ENCODE measurements around the gene PAQR6. TPM values are rescaled to one million over a fixed set of nuclear protein-coding genes. Genes with fewer than 3 reads are reported as not detected.

The PAQR6 gene
- total and polyA plus RNA-seq, 2 experiments from 2014 or later, result 4.5 to 12.0 TPM

GRCh38 chr1:156229809-156230472 lies 17.9 kb downstream of the PAQR6 start:
- H3K27me3 ChIP-seq, result no peaks in the 10 kb centered on the region
- TF ChIP-seq EZH2 (IDR thresholded peaks at IDR 0.05; ENCODE audit: borderline replicate concordance), result no peak
- TF ChIP-seq, protein P1, sequence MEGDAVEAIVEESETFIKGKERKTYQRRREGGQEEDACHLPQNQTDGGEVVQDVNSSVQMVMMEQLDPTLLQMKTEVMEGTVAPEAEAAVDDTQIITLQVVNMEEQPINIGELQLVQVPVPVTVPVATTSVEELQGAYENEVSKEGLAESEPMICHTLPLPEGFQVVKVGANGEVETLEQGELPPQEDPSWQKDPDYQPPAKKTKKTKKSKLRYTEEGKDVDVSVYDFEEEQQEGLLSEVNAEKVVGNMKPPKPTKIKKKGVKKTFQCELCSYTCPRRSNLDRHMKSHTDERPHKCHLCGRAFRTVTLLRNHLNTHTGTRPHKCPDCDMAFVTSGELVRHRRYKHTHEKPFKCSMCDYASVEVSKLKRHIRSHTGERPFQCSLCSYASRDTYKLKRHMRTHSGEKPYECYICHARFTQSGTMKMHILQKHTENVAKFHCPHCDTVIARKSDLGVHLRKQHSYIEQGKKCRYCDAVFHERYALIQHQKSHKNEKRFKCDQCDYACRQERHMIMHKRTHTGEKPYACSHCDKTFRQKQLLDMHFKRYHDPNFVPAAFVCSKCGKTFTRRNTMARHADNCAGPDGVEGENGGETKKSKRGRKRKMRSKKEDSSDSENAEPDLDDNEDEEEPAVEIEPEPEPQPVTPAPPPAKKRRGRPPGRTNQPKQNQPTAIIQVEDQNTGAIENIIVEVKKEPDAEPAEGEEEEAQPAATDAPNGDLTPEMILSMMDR (IDR thresholded peaks at IDR 0.05; ENCODE audit: poor library complexity), result no peak
- no peak for TF ChIP-seq EZH2phosphoT487 (IDR thresholded peaks at IDR 0.05; ENCODE audit: low read depth, severe bottlenecking, unreplicated experiment)
- no peaks in the 10 kb centered on the region for H4K20me1 ChIP-seq (ENCODE audit: insufficient read depth, poor library complexity, severe bottlenecking)
- peaks cover 3% of the 10 kb centered on the region for H3K79me2 ChIP-seq
- H3K9me2 ChIP-seq (replicated peaks; ENCODE audit: insufficient read depth), result no peaks in the 10 kb centered on the region
- no peak overlapping the region for H2AFZ ChIP-seq
- no peak overlapping the region for H3K4me2 ChIP-seq
- no peaks in the 10 kb centered on the region for H3K9me3 ChIP-seq (ENCODE audit: low read depth)
- DNase-seq (ENCODE audit: low spot score), result no peak
- no peaks in the 10 kb centered on the region for H3K36me3 ChIP-seq (replicated peaks; ENCODE audit: insufficient read depth, low read depth)
- H3K4me1 ChIP-seq (ENCODE audit: insufficient read depth), result no peaks in the 10 kb centered on the region
- no peak overlapping the region for H3K4me3 ChIP-seq
- WGBS (ENCODE audit: low lambda C conversion rate, missing lambda C conversion rate), result 94% methylated on average over 11 of the region's 11 CpGs
- H3K27ac ChIP-seq, result no peak overlapping the region

DNA sequence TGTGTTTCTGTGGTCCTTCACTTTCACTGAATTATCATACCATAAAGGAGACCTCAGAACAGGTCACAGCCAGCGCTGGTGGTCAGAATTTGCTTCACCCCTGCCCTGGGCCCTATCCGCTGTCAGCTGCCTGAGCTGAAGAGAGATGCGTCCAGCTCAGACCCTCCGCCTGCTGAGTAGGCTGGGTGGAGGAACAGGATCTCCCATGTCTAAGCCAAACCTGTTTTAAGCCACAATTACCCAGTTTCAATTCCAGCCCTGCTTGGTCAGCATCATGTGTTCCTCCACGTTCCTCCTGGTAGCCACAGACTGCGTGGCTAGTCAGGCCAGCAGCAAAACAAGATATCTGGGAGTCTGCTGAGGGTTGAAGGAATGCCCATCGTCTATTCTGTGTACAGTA lies 19.4 kb downstream of the PAQR6 start:
- Histone ChIP-seq H3K4me3 (no peak overlapping the region), H3K27me3 (no peaks in the 10 kb centered on the region), H3K9me3 (ENCODE audit: low read depth) (no peaks in the 10 kb centered on the region), H2AFZ (no peak overlapping the region), H3K36me3 (replicated peaks; ENCODE audit: insufficient read depth, low read depth) (no peaks in the 10 kb centered on the region), H3K9me2 (replicated peaks; ENCODE audit: insufficient read depth) (no peaks in the 10 kb centered on the region), H3K4me2 (no peak overlapping the region), H4K20me1 (ENCODE audit: insufficient read depth, poor library complexity, severe bottlenecking) (no peaks in the 10 kb centered on the region), H3K79me2 (peaks cover 3% of the 10 kb centered on the region), H3K27ac (no peak overlapping the region), H3K4me1 (ENCODE audit: insufficient read depth) (no peaks in the 10 kb centered on the region)
- TF ChIP-seq EZH2 (IDR thresholded peaks at IDR 0.05; ENCODE audit: borderline replicate concordance) (no peak), EZH2phosphoT487 (IDR thresholded peaks at IDR 0.05; ENCODE audit: low read depth, severe bottlenecking, unreplicated experiment) (no peak)
- TF ChIP-seq, protein P1 (IDR thresholded peaks at IDR 0.05; ENCODE audit: poor library complexity), result no peak
- WGBS (ENCODE audit: low lambda C conversion rate, missing lambda C conversion rate), result 91% methylated on average over 7 of the region's 7 CpGs
- DNase-seq (ENCODE audit: low spot score), result no peak

DNA sequence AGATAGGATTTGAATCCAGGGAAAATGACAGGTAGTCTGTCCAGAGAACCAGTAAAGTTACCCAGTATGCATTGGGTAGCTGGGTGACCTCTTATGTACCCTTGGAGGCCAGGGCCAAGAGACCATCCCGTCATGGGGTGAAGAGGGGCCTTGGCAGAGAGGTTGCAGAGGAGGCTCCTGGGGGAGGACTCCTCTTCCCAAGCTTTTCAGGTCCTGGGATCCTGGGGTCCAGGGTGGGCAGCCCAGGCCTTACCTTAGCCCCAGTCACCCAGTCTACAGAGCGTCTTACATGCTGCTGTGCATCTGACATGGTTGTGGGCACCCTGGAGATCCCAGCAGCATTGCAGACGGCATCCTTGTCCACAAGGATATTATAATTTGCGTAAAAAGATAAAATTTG lies 21.1 kb downstream of the PAQR6 start:
- H3K9me3 ChIP-seq (ENCODE audit: low read depth), result no peaks in the 10 kb centered on the region

More for the DNA sequence above, 21.1 kb downstream of the PAQR6 start:
- Histone ChIP-seq H3K27ac (no peak overlapping the region), H3K27me3 (no peaks in the 10 kb centered on the region), H4K20me1 (ENCODE audit: insufficient read depth, poor library complexity, severe bottlenecking) (no peaks in the 10 kb centered on the region), H3K4me2 (no peak overlapping the region), H3K9me2 (replicated peaks; ENCODE audit: insufficient read depth) (no peaks in the 10 kb centered on the region), H2AFZ (no peak overlapping the region), H3K79me2 (peaks cover 3% of the 10 kb centered on the region), H3K4me3 (no peak overlapping the region), H3K4me1 (ENCODE audit: insufficient read depth) (no peaks in the 10 kb centered on the region), H3K36me3 (replicated peaks; ENCODE audit: insufficient read depth, low read depth) (no peaks in the 10 kb centered on the region)
- DNase-seq (ENCODE audit: low spot score), result no peak
- no peak for TF ChIP-seq EZH2phosphoT487 (IDR thresholded peaks at IDR 0.05; ENCODE audit: low read depth, severe bottlenecking, unreplicated experiment)
- TF ChIP-seq EZH2 (IDR thresholded peaks at IDR 0.05; ENCODE audit: borderline replicate concordance), result no peak
- TF ChIP-seq, protein P1 (IDR thresholded peaks at IDR 0.05; ENCODE audit: poor library complexity), result no peak
- 95% methylated on average over 4 of the region's 4 CpGs for WGBS (ENCODE audit: low lambda C conversion rate, missing lambda C conversion rate)
